Measurements from ENCODE around the gene TSPO. TPM values are rescaled to one million over a fixed set of nuclear protein-coding genes. Genes with fewer than 3 reads are reported as not detected.

Gene TSPO
- total and polyA plus RNA-seq, 2 of the 8 experiments (the other 6 are each of a cell fraction or from before 2014, with no cell fraction given) = 19.9 to 51.5 TPM

DNA sequence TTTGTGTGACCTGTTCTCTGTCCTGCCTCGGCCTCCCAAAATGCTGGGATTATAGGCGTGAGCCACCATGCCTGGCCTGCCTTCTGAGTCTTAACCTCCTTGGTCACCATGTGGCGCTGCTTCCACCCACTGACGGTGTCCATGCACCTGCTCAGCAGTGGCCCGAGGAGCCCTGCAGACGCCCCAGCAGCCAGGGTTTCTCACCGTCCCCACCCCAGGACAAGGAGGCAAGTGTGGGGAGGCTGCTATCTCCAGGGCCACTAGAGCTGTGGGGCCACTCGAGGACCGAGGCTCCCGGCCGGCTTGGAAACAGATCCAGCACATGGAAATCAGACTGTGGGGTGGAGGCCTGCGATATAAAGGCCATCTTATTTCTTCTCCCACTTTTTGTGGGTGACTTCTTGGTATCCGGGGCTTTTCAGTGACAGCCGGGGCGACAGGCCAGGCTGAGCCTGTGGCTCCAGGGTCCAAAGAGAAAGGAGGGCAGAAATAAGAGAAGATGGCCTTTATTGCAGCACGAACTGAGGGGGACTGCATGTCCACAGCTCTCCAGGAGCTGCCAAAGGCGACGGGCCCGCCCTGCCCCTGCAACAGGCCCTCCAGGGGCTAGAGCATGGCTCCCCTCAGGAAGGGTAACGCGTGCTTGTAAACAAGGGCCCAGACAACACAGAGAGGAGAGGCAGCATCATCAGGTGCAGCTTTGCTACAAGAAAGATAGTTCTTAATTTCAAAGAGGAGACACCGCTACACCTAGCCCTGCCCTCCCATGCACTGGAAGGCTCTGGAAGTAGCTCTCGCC is 15.0 kb downstream of the TSPO start:
- Histone ChIP-seq H3K27me3 (replicated peaks in 1 of 4; ENCODE audit: control insufficient read depth in 3 of 4, extremely low read depth in 1 of 4, insufficient read depth in 3 of 4, low read length in 3 of 4) (no peaks in the 10 kb centered on the region), H2BK12ac (ENCODE audit: low read depth, low read length) (no peak overlapping the region), H3K27ac (ENCODE audit: low read depth, low read length) (no peak overlapping the region), H4K8ac (ENCODE audit: extremely low read depth, insufficient read depth, low read length) (no peak overlapping the region), H3K4me3 (ENCODE audit: extremely low read depth in 1 of 4, insufficient read depth in 2 of 4, low read depth in 3 of 4, low read length in 4 of 4) (no peak overlapping the region), H2AK5ac (ENCODE audit: low read depth, low read length) (no peak overlapping the region), H3K4me2 (ENCODE audit: insufficient read depth in 1 of 2, low read depth in 2 of 2, low read length in 2 of 2) (no peak overlapping the region), H4K5ac (ENCODE audit: insufficient read length, low read depth, low read length) (no peak overlapping the region), H2BK15ac (ENCODE audit: low read length) (no peak overlapping the region), H2BK20ac (ENCODE audit: low read length) (no peak overlapping the region), H3K4ac (replicated peaks; ENCODE audit: insufficient read length, low read depth, low read length) (no peak overlapping the region), H3K4me1 (replicated peaks in 1 of 4; ENCODE audit: control insufficient read depth in 3 of 4, insufficient read depth in 4 of 4, low read length in 3 of 4) (no peaks in the 10 kb centered on the region), H3K79me1 (ENCODE audit: low read depth, low read length) (no peaks in the 10 kb centered on the region), H2AFZ (ENCODE audit: low read length) (no peak overlapping the region), H3K18ac (ENCODE audit: extremely low read depth, low read length) (no peak overlapping the region), H3K14ac (ENCODE audit: insufficient read length) (no peak overlapping the region), H4K91ac (replicated peaks; ENCODE audit: insufficient read length, low read length) (no peak overlapping the region), H3K9me3 (ENCODE audit: insufficient read depth in 2 of 2, low read depth in 1 of 2, low read length in 1 of 2) (no peaks in the 10 kb centered on the region), H3K23me2 (ENCODE audit: low read depth, low read length) (no peaks in the 10 kb centered on the region), H2BK5ac (ENCODE audit: low read depth, low read length) (no peak overlapping the region), H2BK120ac (replicated peaks; ENCODE audit: low read depth, low read length) (no peak overlapping the region), H3K9ac (replicated peaks in 1 of 4; ENCODE audit: extremely low read depth in 1 of 4, low read depth in 3 of 4, low read length in 3 of 4) (no peak overlapping the region), H3K79me2 (ENCODE audit: control insufficient read depth in 1 of 2, insufficient read depth in 2 of 2, low read length in 2 of 2) (no peaks in the 10 kb centered on the region), H3K23ac (ENCODE audit: insufficient read length) (no peak overlapping the region), H4K20me1 (replicated peaks in 1 of 2; ENCODE audit: control insufficient read depth in 1 of 2, insufficient read depth in 2 of 2, low read length in 2 of 2) (peaks cover 3 to 5% of the 10 kb centered on the region in 2 experiments), H3K36me3 (ENCODE audit: control insufficient read depth in 2 of 4, insufficient read depth in 4 of 4, low read length in 3 of 4) (peaks cover 11 to 27% (median 20%) of the 10 kb centered on the region in 4 experiments), H3K56ac (replicated peaks; ENCODE audit: insufficient read length, low read depth, low read length) (no peak overlapping the region)
- POLR2A ChIA-PET (ENCODE audit: partially characterized antibody) = interaction anchor here (0.6 to 4.7 kb wide), 7 partner anchors 10 to 674 kb away, joined by 3 to 29 read pairs (median 4); no protein-coding TSS in a partner anchor
- WGBS, 2 experiments (ENCODE audit: extremely low coverage in 1 of 2, insufficient coverage in 1 of 2, insufficient read length in 1 of 2, insufficient replicate concordance in 2 of 2, low coverage in 1 of 2, low lambda C conversion rate in 2 of 2, missing lambda C conversion rate in 1 of 2) = 85% methylated on average over 22 of the region's 23 CpGs; no CpG with 5 or more reads in 1 of the 2 experiments
- TF ChIP-seq PHF8 (conservative IDR thresholded peaks at IDR 0.05; ENCODE audit: low read depth, low read length) = no peak
- TF ChIP-seq RAD21 (IDR thresholded peaks at IDR 0.05 in 1 of 2, conservative IDR thresholded peaks at IDR 0.05 in 1 of 2; ENCODE audit: low read depth in 2 of 2, low read length in 2 of 2) = 0 out of 4 replicates have a peak, but pooled peaks of 1 of the 2 experiments have one; percentile 20
- CTCF ChIA-PET (ENCODE audit: partially characterized antibody) = interaction anchor here (0.8 to 4.1 kb wide), 3 partner anchors 18 to 66 kb away, joined by 3 to 17 read pairs (median 5); no protein-coding TSS in a partner anchor
- DNase-seq (ENCODE audit: low read depth in 1 of 2, low spot score in 2 of 2) (no peak), FAIRE-seq (no peak)

All from H1 (cell line).